Rectal smooth muscle tissue (tissue), 1 donor: ENCODE results near the gene SIK3.

Source experiments
- H3K27ac ChIP-seq: one replicate; pipeline ENCODE4 v1.7.0; 2013; ENCODE audit warnings: low read depth, low read length, inconsistent platforms
- H3K27me3 ChIP-seq: one replicate; pipeline ENCODE4 v1.7.0; 2013; ENCODE audit warnings: low read length; ENCODE audit not compliant: control insufficient read depth, insufficient read depth
- H3K36me3 ChIP-seq: one replicate; pipeline ENCODE4 v1.7.0; 2013; ENCODE audit warnings: low read length; ENCODE audit not compliant: control insufficient read depth, insufficient read depth
- H3K4me1 ChIP-seq: one replicate; pipeline ENCODE4 v1.7.0; 2013; ENCODE audit warnings: low read length; ENCODE audit not compliant: control insufficient read depth, insufficient read depth
- H3K4me3 ChIP-seq: one replicate; pipeline ENCODE4 v1.7.0; 2013; ENCODE audit warnings: low read length
- H3K9ac ChIP-seq: one replicate; pipeline ENCODE4 v1.7.0; 2013; ENCODE audit warnings: low read length

SIK3 gene

GRCh38 chr11:116866804-116867455, 231.3 kb downstream of the SIK3 start:
- Histone ChIP-seq H3K27ac (no peak overlapping the region), H3K4me3 (no peak overlapping the region), H3K36me3 (peaks cover 44% of the 10 kb centered on the region), H3K4me1 (no peaks in the 10 kb centered on the region), H3K9ac (no peak overlapping the region), H3K27me3 (no peaks in the 10 kb centered on the region)

DNA sequence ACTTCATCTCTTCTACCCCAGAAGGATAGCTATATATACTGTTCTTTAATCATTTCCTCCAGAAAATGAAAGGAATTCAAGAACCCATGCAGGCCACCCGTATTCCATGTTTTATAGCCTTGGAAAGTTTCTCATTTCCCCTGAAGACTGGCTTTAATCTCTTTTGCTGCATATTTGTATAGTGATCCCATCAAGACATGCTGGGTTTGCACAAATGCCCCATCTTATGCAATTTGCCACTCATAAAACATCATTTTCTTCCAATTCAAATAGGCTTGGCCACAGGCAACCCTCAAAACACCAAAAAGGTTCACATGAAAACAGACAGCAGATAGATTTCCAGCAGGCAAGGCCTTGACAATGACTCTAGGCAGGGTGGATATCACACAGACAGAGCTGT, 232.5 kb downstream of the SIK3 start:
- Histone ChIP-seq H3K27ac (no peak overlapping the region), H3K4me1 (no peaks in the 10 kb centered on the region), H3K36me3 (peaks cover 53% of the 10 kb centered on the region), H3K27me3 (no peaks in the 10 kb centered on the region), H3K4me3 (no peak overlapping the region), H3K9ac (no peak overlapping the region)

GRCh38 chr11:116864531-116864930, 233.7 kb downstream of the SIK3 start:
- no peaks in the 10 kb centered on the region for H3K27me3 ChIP-seq
- H3K36me3 ChIP-seq: peaks cover 48% of the 10 kb centered on the region
- no peak overlapping the region for H3K4me3 ChIP-seq
- H3K9ac ChIP-seq: no peak overlapping the region
- H3K27ac ChIP-seq: no peak overlapping the region
- no peaks in the 10 kb centered on the region for H3K4me1 ChIP-seq

- H3K4me1 ChIP-seq: no peaks in the 10 kb centered on the region
- H3K36me3 ChIP-seq: peaks cover 60% of the 10 kb centered on the region
- H3K27ac ChIP-seq: no peak overlapping the region
- H3K27me3 ChIP-seq: no peaks in the 10 kb centered on the region
- H3K4me3 ChIP-seq: no peak overlapping the region
- no peak overlapping the region for H3K9ac ChIP-seq
These were observed 235.3 kb downstream of the SIK3 start for GRCh38 chr11:116862951-116863350.

GRCh38 chr11:116862185-116862584, 236.0 kb downstream of the SIK3 start:
- H3K9ac ChIP-seq: no peak overlapping the region
- no peaks in the 10 kb centered on the region for H3K4me1 ChIP-seq
- no peak overlapping the region for H3K4me3 ChIP-seq
- peaks cover 58% of the 10 kb centered on the region for H3K36me3 ChIP-seq
- H3K27ac ChIP-seq: no peak overlapping the region
- no peaks in the 10 kb centered on the region for H3K27me3 ChIP-seq

- H3K4me3 ChIP-seq: no peak overlapping the region
- no peak overlapping the region for H3K9ac ChIP-seq
- H3K36me3 ChIP-seq: peaks cover 54% of the 10 kb centered on the region
- no peaks in the 10 kb centered on the region for H3K4me1 ChIP-seq
- no peaks in the 10 kb centered on the region for H3K27me3 ChIP-seq
- H3K27ac ChIP-seq: no peak overlapping the region
These were observed 236.7 kb downstream of the SIK3 start for GRCh38 chr11:116861539-116861938.

DNA sequence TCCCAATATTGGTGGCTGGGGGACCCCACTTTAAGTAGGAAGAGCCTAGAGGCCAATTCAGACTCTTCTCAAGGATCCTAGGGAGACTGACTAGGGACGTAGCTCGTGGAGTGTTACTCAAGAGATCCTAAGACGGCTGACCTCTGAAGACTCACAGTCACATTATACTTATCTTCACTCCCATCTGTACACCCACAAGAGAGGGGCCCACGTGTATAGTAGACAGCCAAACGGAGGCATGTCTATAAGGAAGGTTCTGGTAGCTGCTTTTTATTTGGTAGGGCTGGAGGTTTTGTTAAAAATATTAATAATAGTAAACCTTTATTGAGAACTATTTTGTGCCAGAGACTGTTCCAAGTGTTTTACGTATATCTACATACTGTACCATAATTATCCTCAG, 237.9 kb downstream of the SIK3 start:
- no peaks in the 10 kb centered on the region for H3K27me3 ChIP-seq
- H3K4me1 ChIP-seq: no peaks in the 10 kb centered on the region
- peaks cover 56% of the 10 kb centered on the region for H3K36me3 ChIP-seq
- H3K27ac ChIP-seq: no peak overlapping the region
- no peak overlapping the region for H3K9ac ChIP-seq
- no peak overlapping the region for H3K4me3 ChIP-seq

GRCh38 chr11:116859175-116859574, 239.1 kb downstream of the SIK3 start:
- H3K36me3 ChIP-seq: peaks cover 52% of the 10 kb centered on the region
- H3K27ac ChIP-seq: no peak overlapping the region

GRCh38 chr11:116857936-116858335, 240.3 kb downstream of the SIK3 start:
- H3K4me1 ChIP-seq: no peaks in the 10 kb centered on the region
- H3K36me3 ChIP-seq: peaks cover 44% of the 10 kb centered on the region
- no peaks in the 10 kb centered on the region for H3K27me3 ChIP-seq
- no peak overlapping the region for H3K27ac ChIP-seq
- no peak overlapping the region for H3K9ac ChIP-seq
- no peak overlapping the region for H3K4me3 ChIP-seq

More at GRCh38 chr11:116859175-116859574, 239.1 kb downstream of the SIK3 start:
- no peaks in the 10 kb centered on the region for H3K27me3 ChIP-seq
- no peak overlapping the region for H3K9ac ChIP-seq
- no peaks in the 10 kb centered on the region for H3K4me1 ChIP-seq
- no peak overlapping the region for H3K4me3 ChIP-seq

- Histone ChIP-seq H3K9ac (no peak overlapping the region), H3K27me3 (no peaks in the 10 kb centered on the region), H3K4me3 (no peak overlapping the region), H3K27ac (no peak overlapping the region), H3K4me1 (no peaks in the 10 kb centered on the region), H3K36me3 (peaks cover 40% of the 10 kb centered on the region)
These were observed 240.9 kb downstream of the SIK3 start for GRCh38 chr11:116857316-116857715.

DNA sequence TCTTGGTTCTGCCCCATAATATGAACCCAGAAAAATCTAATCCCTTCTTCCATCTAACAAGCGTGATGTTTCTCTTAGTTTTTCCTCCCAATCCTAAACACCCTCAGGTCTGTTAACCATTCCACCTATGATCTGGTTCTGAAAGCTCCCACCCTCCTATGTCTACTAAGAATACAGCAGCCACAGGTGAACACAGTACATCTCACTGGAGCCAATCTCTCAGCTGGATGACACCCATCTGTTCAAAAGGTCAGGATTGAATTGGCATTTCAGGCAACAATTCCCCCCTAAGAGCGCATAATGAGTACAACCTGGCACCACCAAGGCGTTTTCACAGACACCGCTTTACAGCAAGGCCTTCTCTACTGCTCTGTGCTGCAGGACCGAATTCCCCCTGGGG, 241.8 kb downstream of the SIK3 start:
- Histone ChIP-seq H3K27ac (no peak overlapping the region), H3K9ac (no peak overlapping the region), H3K27me3 (no peaks in the 10 kb centered on the region), H3K4me3 (no peak overlapping the region), H3K36me3 (peaks cover 31% of the 10 kb centered on the region), H3K4me1 (no peaks in the 10 kb centered on the region)

DNA sequence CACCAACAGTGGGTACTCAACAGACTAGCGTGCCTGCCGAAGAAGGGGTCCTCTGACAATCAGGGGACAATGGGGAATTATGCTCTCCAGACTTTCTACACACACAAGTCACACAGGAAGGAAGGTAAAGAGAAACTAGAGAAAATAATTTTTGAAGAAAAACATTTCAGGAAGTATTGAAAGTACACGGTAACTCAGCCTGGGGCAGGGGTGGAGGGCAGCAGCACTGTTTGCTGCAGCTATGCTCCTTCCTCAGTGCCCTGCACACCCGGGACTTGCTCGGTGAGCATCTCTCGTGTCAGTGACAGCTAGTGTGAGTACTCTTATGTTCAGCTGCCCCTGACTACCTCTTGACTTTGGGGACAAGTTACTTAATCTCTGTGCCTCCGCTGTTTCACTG, 242.8 kb downstream of the SIK3 start:
- Histone ChIP-seq H3K9ac (no peak overlapping the region), H3K4me3 (no peak overlapping the region), H3K36me3 (peaks cover 24% of the 10 kb centered on the region), H3K27me3 (no peaks in the 10 kb centered on the region), H3K27ac (no peak overlapping the region), H3K4me1 (no peaks in the 10 kb centered on the region)

DNA sequence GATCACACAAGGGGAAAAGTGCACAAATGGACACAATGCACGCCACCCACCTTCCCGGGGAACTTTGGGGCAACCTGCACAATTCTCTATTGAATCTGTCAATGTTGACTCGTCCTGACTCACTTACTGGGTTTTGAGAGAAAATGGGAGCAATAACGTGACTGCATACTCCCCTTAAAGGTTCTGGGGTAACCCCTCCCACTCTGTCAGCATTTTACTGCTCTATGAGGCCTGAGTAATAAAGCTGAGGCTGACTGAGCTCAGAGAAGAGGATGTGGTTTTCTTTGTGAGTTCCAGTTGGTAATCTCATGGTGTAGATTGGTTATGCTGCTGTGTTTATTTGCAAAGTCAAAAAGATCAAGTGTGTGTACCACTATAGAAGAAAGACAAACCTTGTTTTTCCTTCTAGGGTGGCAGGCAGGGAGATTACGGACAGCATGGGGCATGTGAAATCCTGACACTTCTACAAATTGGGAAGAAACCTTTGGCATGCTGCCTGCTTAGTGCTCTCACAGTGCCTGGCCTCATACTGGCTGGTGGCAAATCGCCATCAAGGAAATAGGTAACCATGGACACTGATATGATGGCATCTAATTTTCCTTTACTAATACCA, 244.7 kb downstream of the SIK3 start:
- Histone ChIP-seq H3K4me1 (no peaks in the 10 kb centered on the region), H3K36me3 (peaks cover 21% of the 10 kb centered on the region), H3K9ac (no peak overlapping the region), H3K27ac (no peak overlapping the region), H3K4me3 (no peak overlapping the region), H3K27me3 (no peaks in the 10 kb centered on the region)
